GM21529 (cell line): Measurements from ENCODE around the gene KMT5C.

Source experiments
- ATAC-seq: cut with Tn5 transposase; IDR thresholded peaks from one replicate; pipeline ENCODE4 v1.9.1; 2021; ENCODE audit not compliant: unreplicated experiment

The KMT5C gene

DNA sequence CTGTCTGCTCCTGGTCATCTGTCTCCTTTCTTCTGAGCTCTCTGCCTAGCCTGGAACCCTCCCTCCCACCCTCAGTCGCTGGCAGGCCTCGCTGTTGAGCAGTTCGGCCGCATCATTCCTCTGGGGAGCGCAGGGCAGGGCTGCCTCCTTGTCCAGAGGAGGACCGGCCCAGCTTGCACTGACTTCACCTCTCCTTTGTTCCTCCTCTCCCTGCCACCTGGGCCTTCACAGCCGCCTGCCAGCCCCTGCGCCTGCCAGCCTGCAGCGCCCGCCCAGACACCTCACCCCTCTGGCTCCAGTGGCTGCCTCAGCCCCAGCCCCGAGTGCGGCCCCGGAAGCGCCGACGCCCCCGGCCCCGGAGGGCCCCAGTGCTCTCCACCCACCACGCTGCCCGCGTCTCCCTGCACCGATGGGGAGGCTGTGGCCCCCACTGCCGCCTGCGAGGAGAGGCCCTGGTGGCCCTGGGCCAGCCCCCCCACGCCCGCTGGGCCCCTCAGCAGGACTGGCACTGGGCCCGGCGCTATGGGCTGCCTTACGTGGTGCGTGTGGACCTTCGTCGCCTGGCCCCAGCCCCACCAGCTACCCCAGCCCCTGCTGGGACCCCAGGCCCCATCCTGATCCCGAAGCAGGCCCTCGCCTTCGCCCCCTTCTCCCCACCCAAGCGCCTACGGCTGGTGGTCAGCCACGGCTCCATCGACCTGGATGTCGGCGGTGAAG is 7.2 kb downstream of the KMT5C start:
- no peak for ATAC-seq

DNA sequence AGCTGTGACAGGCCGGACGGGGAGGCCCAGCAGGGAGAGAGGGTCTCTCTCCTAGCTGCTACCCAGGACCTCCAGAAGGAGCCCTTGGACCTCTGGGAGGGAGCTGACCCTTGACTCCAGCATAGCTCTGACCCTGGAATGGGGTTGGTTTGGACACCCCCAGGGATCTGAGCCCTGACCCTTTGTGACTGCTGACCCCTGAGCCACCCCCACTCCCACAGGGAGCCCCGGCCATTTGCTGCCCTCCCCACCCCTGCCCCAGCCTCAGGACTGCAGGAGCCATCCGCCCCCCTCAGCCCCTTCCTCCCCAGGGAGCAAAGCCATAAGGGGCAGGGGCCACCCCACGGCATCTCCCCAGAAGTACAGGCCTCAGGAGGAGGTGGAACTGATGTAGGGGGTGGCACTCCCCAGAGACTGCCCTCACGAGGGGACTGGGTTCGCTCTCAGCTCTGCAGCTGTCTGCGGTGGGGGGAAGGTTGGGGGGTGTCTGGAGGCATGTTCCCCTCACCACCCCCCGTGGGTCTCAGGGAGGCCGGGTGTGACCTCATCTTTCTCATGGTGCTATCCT is 7.8 kb downstream of the KMT5C start:
- no peak for ATAC-seq

DNA sequence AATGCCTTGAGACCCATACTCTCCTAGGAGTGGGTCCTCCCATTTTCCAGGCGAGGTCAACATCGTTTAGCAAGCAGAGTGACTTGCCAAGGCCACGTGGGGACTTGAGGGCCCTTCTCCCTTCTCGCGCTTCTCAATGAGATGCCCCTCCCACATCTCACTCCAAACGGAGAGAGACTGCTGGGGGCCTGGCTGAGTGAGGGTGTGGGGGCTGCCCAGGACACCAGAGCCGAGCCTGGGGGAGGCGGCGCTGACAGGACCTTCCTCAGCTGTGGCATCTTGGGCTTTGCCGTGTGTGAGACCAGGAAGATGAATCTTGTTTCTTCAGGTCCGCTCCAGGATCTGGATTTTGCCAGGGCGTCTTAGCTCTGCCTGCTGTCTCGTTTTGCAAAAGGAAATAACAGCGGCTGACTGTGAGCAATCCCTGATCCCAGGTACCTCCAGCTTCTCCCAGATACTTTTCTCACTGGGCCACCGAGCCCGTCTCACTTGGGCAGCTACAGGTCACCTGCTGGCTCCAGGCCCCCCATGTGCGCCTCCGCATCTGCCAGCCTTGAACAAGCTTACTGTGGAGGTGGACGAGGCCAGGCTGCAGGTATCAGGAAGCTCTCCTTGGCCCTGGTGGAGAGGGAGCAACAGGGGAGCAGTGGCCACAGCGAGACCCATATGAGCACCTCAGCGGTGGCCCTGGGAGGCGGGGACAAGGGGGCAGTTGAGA is 8.8 kb downstream of the KMT5C start:
- no peak for ATAC-seq

DNA sequence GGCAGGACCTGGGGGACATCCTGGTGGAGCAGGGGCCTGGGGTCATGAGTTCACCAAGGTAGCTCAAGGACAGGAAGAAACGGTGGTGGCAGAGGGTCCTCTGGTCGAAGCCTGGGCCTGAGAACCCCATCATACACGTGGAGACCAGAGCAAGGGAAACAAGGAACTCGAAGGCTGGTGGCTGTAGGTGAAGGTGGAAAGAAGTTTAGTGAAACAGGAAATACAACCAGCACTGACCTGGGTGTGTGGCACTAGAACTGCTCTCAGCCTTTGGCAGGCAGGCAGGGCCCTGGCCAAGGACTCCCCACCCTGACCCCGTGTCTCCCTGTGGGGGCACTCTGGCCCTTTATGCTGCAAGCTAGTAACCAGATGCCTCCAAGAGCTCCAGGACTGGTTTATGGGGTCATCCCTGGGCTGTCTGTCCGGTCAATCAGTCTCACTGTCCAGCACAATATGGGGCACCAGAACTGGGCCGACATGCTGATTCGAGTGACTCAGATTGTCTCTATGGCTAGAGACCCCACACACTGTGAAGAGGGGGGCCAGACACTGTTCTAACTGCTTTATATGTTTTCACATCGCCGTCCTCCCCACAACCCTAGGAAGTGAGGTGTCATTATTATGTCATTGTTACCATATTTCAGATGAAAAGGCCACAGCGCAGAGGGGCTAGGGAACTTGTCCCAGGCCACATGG is 11.1 kb downstream of the KMT5C start:
- no peak for ATAC-seq

DNA sequence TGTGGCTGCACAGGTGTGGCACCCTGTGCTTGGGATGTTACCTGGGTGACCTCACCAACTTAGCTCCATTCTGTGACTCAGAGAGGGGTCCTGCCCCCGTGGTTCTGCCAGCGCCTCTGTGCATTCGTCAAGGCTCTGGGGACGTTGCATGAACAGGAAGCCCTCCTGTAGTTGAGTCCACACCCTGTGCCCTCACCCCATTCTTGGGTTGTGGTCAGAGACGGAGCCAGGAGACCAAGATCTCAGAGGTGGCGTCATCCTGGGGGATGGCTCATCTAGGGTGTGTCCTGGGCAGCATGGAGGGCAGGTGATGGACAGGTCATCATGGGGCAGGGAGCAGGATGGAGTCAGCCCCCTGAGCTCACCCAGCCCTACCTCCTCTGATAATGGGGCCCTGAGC is 12.4 kb downstream of the KMT5C start:
- ATAC-seq = no peak

DNA sequence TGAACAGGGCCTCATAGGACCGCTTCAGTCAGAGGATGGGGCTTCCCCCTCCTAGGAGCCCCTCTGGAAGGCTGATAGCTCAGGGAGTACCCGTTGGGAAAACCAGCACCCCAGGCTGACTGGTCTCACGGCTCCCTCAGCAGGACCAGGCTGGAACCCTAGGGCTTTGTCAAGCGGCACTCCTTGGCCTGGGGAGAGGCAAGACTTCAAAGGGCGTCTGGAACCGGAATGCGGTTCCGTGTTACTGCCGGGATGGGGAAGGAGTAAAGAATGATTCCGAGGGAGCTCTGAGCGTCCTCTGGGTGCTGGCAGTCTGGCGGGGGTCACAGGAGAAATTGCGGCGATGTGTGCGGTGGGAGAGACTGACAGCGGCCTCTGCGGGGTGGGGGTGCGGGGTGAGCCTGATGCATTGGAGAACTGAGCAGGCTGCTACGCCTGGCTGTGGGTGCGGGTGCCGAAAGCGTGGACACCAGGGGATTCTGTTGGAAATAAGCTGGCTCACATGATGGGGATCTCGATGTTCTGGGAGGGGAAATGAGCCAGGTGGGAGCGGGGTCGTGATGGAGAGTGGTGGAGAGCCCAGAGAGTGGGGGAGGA is 13.0 kb downstream of the KMT5C start:
- ATAC-seq = no peak

DNA sequence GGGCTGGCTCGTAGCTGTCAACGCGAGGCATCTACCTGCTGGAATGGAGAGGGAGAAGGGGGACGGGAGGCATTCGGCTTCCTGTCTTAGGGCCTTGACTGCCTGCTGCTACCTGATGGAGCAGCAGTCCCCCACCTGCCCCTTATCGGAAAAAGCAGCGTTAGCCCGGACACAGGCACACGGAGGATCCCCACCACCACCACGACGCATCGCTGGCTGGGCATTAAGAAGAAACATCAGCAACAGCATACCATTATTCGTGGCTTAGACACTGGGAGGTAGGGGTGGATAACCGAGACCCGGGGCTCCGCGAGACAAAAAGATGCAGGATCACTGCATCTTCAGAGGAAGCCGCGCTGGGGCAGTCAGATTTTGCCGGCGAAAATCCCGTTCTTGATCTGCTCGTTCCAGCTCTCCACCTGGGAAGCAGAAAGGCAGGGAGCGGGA is 13.7 kb downstream of the KMT5C start:
- no peak for ATAC-seq

DNA sequence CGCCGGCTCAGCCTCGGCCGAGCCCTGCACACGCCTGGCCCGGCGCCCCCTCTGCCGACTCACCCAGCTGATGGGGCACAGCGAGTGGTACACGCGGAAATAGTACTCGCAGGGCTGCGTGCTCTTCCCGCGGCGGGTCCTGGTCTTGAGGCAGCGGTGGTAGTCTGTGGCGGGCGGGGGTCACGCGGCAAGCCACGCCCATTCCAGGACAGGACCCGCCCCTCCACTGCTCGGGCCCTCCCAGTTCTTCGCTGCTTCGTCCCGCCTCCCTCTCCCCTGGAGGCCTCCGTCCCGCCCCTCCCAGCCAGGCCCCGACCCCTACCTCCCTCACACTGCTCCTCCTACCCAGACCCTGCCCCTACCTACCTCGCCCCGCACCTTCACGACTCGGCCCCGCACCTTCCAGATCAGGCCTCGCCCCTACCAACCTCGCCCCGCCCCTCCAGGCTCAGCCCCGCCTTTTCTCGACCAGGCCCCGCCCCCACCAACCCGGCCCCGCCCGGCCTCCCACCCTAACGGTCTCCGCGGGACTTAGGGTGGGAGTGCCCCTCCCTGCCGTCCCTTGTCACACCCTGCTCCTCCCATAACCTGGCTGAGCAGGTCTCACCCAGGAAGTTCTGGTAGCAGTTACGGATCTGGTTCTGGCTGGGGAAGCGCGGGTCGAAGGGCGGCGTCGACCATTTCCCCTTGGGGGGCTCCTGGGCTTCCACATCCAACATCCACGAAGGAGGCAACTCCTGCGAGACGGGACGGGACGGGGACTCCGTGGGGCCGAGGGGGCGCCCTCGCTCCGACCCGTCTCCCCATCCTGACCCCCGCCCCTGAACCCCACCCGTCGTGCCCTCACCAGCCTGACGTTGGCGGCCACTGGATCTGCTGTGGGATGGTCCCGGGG is 14.4 kb downstream of the KMT5C start:
- no peak for ATAC-seq

DNA sequence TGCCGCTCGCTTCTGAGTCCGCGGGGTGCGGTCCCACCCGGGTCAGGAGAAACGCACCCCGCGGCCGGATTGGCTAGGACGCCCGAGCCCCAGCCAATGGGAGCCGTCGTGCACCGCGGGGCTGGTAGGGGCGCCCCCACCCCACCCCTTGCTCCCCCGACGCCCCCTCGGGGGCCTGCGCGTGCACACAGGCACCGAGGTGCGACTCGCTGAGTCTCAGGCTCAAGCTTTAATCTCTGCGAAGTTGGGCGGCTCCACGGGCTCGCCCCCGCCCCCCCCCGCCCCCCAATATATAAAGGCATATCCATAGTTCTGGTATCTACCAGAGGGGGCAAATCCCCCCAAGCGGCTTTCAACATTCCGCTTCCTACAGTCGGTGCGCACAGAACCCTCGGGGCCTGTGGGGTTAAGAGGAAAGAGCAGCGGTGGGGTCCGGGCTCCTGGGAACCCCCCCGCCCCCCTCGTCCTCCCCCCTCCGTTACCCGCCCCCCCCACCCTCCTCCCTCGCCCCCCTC is 15.1 kb downstream of the KMT5C start, which contains the start of gene COX6B2:
TSS of gene COX6B2 (minus strand) at position 22 of the 515 bp plus-strand sequence. CDS start 198 bp downstream, outside the sequence.
- no peak for ATAC-seq

DNA sequence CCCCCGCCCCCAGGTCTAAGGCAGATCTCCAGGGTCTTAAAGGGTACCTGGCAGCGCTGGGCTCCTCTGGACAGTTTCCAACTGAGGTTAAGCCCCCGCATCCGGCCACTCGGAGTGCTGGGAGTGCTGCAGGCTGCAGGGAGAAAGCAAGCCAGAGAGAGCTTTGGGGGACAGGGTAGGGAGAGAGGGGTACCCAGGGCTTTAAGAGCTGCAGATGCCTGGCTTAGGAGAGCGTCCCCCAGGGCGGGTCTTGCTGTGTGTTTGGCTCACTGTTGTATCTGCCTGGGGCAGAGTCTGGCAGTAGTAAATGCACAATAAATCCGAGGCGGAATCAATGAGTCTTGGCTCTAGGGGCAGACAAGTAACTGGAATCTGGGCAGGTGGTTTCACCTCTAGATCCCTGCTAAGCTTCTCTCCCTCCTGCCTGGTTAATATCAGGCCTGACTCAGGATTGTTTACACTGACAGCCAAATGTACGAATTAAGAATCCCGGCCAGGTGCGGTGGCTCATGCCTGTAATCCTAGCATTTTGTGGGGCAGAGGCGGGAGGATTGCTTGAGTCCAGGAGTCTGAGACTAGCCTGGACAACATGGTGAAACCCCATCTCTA is 15.6 kb downstream of the KMT5C start:
- ATAC-seq = no peak

DNA sequence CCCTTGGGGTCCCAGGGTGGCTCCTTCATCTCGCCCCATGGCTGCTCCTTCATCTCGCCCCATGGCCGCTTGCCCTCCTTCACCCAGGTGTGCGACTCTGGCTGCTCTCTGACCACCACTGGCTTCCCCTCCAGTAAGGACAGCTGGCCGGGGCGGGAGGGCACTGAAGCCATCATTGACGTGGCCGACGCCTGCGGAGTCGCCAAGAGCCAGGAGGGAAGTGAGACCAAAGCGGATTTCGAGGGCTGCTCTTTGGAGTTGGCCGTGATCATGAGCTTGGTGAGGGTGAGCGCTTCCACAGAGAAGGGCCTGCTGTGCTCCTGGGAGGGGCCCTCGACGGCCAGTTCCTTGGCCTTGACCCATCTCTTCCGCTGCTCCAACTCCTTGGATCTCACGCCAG is 18.8 kb downstream of the KMT5C start:
- ATAC-seq = no peak

DNA sequence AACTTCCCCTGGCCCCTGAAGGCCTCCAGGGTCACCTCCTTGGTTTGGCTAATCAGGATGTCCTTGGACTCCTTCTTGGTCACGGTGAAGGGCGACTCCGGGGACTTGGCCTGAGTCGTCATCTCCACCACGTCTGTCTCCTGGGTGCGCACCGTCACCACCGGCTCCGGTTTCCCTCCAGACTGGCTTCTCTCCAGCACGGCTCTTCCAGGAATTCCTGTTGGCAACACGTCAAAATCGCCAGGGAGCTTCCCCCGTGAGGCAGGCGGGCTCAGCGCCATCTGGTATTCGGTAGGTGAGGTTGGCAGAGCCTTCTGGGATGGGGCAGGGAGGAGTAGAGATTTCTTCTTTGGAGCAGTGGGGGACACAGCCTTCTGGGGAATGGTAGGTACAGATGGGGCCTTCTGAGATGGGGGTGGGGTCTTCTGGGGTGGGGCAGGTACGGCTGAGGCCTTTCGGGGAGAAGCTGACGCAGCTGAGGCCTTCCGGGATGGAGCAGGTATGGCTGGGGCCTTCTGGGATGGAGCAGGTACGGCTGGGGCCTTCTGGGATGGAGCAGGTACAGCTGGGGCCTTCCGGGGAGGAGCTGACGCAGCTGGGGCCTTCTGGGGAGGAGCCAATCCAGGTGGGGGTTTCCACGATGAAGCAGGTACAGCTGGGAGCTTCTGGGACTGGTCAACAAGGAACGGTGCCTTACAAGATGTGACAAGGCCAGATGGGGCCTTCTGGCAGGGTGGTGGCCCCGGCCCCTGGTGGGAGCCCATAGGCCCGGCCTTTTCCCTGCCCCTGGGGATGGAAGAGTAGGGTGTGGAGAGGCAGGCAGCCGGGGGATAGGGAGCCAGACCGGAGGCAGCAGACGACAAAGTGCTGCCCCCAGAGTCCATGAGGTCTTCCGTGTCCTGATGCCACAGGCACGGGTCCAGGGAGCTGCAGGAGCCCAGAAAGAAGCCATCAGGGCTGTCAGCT is 19.6 kb downstream of the KMT5C start:
- no peak for ATAC-seq

DNA sequence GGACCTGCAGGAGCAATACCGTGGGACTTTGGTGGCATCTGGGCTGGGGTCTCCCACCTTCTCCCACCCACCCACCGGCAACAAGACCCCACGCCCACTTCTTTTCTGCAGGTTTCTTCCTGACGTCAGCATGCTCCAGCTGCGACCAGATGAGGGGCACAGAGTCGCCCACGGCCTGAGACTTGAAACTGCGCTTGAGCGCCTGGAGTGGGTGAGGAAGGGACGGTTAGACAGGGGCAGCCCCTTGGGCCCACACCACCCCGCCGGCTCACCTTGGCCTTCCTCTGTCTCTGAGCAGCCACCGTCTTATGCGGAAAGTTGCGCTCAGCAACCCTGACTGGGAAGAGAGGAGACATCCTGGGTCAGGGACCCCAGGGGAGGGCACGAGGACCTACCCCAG is 21.2 kb downstream of the KMT5C start:
- no peak for ATAC-seq

DNA sequence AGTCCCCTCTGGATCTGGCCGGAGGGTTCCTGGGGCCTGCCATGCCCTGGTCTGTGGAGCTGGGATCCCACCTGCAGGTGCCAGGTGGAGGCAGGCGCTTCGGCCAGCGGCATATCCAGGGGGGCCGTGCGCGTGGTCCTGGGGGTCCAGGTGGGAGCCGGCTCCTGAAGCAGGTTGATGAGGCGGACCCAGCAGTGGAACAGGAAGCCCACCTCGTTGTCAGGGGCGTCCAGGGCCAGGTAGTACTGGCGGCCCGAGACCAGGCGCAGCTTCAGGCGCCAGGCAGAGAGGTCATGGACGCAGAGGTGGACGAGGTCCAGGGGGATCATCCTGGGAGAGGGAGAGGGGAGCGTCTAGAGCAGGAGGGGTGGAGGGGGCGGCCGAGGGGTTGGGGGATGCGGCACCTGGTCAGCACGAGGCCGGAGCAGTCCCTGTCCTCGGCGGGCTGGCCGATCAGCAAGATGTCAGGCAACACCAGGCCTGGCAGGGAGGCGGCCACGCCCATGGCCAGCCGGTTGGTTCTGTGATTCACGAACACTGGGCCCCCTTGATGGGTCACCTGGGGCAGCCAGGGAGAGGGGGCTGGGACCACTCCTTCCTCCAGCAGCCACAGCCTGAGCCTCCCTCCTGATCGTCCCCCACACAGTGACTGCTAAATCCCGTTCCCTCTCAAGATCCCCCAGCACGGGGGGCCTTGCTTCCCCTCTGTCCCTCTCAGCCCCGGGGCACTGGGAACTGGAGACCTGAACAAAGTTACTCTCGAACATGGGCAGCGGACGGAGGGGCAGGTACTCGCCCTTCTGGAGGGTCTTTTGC is 22.7 kb downstream of the KMT5C start:
- ATAC-seq = no peak

DNA sequence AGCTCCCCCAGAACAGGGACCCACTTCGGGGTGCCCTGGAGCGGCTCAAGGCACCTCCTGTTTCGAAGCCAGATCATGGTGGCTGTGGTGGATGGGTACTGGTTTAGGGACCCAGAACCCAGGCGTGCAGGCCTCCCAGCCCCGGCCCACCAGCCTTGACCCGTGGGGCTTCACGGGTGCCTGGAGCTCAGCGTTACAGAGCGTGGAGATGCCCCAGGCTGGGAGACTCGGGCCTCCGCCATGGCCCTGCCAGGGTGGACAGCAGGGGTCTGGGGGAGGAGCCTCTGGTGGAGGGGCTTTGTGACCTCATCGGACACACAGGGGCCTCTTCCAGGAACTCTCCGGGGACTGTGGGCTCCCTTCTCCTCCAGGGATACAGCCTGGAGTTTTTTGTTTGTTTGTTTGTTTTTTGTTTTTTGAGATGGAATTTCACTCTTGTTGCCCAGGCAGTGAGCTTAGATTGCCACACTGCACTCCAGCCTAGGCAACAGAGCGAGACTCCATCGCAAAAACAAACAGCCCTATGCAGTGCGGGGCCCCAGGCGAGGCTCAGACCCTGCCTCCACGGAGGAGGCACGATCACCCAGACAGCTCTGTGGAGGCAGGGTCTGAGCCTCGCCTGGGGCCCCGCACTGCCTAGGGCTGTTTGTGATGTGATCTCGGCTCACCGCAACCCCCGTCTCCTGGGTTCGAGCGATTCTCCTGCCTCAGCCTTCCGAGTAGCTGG is 23.5 kb downstream of the KMT5C start, which contains the start of gene GARIN5B:
TSS of gene GARIN5B (minus strand) at position 271 of the 727 bp plus-strand sequence. CDS start at position 77, 194 bp downstream.
- no peak for ATAC-seq

DNA sequence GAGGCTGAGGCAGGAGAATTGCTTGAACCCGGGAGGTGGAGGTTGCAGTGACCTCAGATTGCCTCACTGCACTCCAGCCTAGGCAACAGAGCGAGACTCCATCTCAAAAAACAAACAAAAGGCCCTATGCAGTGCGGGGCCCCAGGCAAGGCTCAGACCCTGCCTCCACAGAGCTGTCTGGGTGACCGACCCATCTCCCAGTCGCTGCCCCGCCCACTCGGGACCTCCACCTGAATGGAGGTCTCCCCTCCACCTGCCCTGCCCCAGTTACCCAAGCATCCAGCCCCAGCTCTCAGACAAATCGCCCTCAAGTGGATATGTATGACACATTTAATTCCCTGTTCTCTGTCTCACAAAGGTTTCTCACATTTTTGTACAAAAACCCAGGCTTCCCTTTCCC is 25.6 kb downstream of the KMT5C start:
- no peak for ATAC-seq

DNA sequence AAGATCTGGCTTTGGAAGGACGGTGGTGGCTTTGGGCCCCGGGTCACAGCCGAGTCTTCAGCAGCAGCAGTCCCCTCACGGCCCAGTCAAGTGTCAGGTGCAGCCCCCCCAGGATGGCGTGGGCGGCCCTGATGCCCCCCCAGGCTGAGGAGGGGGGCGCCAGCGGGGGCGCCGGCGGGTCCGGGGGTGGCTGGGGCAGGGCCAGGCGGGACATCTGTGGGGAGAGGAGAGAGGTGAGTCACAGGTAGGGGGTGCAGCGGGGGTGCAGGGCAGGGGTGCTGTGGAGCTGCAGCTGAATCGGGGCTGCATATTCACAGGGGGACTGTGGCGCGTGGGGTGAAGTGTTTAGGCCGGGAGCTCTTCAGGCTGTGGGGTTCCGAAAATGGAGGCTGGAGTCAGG is 26.3 kb downstream of the KMT5C start:
- no peak for ATAC-seq
